Fibroblast of skin of right biceps (primary cell): ENCODE measurements around the gene CSTPP1.
"Not testable (repeated sequence)": the region's sequence is repeated elsewhere in the genome, so short reads cannot be mapped to it uniquely, and the experiment has no call there.

ENCODE experiments used
- DNase-seq: peaks from one replicate; pipeline ENCODE4 v3.0.0-alpha.2; 2013

Gene CSTPP1

DNA sequence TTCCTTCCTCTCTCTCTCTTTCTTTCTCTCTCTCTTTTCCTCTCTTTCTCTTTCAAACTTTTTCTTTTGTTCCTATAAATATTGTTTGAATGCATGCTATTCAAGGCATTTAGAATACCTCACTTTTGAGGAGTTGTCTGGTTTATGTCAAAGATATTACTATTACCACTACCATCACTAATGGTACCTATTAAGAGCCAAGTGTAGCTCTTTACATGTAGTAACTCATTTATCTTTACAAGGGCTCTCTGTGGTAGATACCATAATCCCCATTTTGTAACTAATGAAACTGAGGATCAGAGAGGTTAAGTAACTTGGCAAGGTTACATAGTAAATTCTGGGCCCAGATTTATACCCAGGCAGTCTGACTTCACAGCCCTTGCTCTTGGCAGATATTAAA, 116.0 kb downstream of the CSTPP1 start:
- DNase-seq = no peak

DNA sequence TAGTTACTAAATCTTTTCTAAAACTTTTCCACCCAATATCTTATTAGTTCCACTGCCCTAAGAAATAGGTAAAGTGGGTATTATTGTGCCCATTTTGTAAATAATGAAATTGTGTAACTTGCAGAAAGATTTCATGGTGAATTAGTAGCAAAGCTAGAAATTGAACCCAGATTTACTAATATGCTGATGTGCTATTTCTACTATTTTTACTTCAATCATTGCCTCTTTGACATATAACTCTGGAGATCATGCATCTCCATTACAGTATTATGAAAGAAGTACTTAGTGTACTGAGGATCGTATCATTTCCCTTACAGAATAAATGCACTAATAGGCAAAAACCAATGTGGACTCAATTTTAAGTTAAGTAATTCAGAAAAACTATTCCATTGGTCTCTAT, 119.0 kb downstream of the CSTPP1 start:
- DNase-seq = no peak

DNA sequence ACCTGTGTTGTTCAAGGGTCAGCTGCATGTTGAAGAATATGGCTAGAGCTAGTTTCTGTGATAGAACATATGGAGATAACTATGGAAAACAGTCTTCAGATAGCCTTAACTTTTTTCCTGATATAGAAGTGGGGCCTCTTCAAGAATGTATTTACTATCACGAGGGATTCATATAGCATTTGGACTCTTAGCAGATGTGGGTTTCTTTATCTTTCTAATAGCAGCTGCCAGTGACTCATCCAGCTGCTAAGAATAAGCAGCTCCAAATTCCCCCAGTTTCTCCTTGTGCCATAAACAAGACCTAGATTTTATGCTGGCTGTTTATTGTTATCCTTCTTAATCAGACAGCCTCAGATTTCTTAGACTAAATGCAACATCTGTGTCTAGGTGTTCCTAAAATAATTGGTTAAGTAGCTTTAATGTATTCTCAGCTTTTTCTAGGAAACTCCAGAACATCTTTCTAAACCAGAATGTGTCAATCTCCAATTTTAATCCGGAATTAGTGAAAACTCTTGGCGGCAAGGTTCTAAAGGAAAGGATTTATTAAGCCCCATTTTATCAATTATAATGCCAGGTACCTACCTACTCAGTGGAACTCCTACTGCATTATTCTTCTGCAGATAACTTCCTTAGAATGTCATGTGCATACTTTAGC, 119.8 kb downstream of the CSTPP1 start:
- DNase-seq = peak; percentile 48

DNA sequence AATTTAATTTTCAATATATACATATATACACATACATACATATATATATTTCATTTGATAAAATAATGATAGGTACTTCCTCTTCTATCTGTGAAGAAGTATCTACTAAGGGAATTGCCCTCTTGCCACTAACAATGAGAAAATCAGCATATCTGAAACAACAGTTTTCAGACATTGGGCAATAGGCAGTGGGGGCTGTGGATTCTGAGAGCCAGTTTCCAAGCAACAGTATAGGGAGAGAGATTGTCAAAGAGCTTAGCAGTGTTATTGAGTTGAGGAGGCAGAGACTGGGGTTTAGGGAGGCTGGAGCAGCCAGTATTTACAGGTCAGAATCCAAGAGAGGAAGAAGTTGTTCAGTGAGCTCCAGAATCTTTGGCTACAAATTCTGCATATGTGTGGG, 120.8 kb downstream of the CSTPP1 start:
- no peak for DNase-seq

DNA sequence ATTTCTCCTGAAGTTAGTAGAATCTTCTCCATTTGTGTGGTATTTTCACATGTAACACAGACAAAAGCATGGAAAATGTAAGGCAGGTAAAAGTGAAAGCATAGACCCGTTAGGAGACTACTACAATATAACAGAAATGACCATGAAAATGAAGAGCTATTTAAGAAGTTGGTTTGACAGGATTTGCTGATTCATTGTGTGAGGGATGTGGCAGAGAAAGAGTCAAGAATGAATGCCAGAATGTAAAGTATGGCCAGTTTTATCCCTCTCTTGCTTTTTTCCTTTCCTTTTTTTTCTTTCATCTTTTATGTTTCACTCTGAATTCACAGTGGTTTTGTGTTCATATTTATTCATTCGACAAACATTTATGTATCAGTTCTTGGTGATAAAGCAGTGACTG, 124.2 kb downstream of the CSTPP1 start:
- peak; percentile 40 for DNase-seq

DNA sequence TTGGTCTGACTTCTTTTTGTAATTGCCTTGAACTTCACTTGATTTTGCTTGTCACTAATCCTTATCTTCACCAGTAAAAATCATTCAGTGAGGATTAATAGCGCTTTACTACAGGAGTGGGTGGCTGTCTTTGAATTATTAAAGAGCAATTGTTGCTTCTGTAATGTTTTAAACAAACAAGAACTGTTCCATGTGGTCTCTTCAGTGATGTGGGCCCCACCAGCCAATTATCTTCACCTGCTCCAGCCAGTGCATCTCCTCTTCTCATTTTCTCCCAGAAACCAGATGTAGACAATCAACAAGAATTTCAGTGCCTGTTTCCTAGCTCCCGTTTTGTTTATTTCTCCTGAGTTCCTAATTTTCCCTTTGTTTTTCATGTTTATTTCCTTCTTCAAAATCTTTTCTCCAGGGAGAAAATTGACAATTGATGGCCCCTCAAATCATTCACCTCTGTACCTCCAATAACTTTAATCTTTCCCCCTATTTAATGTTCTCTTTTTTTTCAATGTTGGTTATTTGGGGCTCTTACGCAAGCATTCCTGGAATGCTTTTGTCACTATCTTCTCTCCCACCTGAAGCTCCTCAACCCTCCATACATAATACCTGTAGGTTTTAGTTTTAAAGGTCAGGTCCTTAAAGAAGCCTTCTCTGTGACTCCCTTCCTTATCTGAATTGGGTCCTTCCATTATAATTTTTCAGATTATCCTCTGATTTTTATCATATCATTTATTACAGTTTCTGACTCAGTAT, 125.0 kb downstream of the CSTPP1 start:
- DNase-seq = no peak

DNA sequence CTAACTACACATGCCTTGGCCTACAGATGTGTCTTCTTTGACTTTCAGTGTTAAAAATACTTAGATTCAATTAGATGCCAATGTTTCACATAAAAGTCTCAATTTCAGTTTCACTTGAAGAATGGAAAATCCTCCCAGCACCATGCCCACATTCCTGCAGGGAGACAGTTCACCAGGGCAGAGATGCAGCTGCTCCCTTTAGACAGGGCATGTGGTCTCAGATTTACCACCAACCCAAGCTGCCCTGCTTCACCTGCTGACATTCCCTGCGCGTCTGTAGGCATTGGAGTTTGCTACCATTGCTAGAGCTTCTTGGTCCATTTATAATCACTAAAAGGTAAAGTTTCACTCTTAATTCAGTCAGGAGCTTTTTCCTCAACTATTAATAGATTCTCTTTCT, 126.2 kb downstream of the CSTPP1 start:
- DNase-seq = no peak

DNA sequence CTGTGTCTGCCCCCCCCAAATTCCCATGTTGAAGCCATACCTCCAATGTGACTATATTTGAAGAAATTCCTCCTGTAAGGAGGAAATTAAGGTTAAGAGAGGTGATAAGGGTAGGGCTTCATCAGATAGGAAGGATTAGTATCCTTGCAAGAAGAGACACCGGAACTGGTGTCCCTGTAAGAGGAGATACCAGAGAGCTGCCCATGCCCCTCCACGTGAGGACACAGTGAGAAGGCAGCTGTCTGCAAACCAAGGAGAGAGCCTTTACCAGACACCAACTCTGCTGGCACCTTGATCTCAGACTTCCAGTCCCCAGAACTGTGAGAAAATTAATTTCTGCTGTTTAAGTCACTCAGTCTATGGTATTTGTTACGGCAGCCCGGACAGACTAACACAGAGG, 130.8 kb downstream of the CSTPP1 start:
- no peak for DNase-seq

DNA sequence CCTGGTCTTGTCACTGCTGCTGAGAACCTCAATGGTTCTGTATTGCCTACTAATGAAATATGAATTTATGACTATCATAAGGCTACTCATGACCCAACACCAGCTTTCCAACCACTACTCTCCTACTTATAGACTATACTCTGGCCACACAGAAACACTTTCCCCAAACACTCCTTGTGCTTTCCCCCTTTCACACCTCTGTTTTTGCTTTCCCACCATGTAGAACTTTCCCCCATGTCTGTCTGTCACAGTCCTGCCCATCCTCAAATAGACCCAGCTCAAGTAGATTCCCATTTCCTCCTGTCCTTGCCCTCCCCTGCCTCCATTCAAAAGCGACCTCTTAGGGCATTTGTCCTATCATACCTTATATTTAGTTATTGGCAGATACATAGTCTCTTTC, 134.2 kb downstream of the CSTPP1 start:
- no peak for DNase-seq

DNA sequence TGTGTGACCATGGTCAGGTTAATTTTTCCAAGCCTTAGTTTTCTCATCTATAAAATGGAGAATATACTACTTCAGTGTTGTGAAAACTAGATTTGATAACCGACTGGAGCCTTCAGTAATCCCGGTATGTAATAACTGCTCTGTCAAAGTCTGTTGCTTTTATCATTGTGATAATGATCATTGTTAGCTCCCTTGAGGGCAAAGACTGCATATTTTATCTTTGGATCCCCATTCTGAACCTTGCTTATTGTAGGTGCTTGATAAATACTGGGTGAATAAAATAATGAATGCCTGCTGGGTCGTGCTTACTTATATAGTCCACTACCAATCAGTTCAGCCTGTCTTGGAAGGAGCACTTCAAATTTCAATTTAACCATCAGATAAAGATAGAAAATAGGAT, 134.8 kb downstream of the CSTPP1 start:
- DNase-seq = no peak

DNA sequence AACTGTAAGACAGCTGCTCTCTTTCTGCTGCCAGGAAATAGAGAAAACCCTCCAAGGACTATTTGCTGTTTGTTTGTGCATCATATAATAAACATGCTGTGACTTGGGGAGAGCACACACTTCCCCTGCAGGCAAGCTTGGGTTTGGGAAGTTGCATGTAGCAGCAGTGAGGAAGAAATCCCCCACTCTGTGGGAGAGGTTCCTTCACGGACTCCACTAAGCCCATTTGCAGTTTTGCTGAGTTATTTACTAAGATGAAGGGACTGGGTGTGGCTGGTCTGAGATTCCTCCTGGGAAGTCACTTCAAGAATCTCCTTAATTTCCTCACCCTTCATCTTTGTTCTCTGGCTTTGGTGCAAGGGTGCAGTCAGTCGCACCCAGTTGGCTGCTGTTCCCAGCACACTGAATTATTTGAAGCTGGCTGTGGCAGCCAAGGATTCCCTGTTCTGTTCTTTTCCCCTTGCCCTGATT, 135.3 kb downstream of the CSTPP1 start:
- no peak for DNase-seq

DNA sequence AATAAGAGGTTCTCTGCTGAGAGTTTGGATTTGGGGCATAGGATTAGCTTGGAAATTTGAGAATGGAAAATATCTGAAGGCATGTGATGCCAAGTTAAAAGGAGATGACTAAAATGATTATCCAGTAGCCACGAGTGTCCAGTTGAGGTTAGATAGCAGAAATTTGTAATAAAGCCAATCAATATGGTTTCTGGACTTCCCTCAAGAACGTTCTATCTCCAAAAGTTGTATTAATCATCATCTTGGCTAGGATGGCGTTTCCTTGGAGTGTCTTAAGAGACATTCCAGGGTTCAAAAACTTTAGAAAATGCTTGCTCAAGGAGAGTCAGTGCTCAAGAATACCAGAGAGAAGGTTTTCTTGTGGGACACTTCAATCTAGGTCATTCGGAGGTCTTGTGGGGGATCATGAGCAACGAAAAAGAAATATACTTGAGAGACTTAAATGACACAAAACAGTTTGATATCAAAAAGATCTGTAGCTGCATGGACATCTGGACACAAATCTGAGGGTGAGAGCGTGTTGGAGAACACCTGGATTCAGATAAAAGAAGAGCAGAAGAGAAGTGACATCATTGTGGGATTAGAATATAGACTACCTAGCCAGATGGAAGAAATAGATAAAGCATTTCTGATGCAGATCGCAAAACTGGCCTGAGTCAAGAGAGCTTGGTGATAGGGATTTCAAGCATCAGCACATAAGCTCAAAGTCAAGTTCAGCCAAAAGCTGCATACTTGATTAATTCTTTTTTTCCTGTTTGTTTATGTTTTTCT, 142.4 kb downstream of the CSTPP1 start:
- peak; percentile 36 for DNase-seq

DNA sequence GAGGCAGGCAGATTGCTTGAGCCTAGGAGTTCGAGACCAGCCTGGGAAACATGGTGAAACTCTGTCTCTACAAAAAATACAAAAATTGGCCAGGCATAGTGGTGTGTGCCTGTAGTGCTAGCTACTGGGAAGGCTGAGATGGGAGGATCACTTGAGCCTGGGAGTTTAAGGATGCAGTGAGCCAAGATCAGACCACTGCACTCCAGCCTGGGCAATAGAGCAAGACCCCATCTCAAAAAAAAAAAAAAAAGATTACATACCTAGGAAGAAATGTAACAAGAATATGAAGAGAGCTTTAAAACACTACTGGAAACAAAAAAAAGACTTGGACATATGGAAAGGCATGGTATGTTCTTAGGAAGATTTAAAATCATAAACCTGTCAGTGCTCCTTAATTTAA, 144.2 kb downstream of the CSTPP1 start:
- DNase-seq = not testable (repeated sequence)

DNA sequence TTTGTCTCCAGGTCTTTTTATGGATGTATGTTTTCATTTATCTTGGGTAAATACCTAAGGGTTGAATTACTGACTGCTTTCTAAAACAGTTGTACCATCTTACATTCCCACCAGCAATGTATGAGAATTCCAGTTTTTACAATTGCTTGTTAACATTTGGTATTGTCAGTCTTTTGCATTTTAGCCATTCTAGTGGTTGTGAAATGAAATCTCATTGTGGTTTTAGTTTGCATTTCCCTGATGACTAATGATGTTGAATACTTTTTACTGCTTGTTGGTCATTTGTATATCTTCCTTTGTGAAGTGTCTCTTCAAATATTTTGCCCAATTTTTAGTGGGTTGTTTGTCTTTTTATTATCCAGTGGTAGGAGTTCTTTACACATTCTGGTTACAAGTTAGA, 147.4 kb downstream of the CSTPP1 start:
- peak; percentile 74 for DNase-seq

DNA sequence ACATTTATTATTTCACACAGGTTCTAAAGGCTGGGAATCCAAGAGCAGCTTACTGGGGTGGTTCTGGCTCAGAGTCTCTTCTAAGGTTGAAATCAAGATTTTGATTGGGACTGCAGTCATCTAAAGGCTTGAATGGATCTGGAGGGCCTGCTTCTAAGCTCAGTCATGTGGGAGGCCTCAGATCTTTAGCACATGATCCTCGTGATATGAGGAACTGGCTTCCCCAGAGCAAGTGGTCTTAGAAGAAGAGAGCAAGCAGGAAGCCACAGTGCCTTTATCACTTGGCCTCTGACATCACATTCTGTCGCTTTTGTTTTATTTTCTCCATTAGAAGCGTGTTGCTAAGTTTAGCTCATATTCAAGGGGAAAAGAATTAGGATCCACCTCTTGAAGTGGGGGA, 151.2 kb downstream of the CSTPP1 start:
- no peak for DNase-seq

DNA sequence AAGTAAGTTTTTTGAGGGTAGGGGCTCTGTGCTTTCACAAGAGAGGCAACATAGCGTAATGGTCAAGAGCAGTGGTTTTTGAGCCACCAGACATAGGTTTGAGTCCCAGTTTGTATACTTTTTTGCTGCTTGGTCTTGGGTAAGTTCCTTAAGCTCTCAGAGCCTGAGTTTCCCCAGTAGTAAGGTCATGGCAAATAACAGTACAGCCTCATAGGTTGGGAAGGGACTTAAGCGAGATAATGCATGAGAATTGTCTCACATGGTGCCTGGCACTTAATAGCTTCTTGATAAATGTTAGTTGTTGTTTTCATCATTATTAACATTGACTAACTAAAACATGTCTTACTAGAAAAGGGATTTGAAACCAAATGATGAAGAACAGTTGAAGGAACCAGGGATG, 157.0 kb downstream of the CSTPP1 start:
- no peak for DNase-seq

DNA sequence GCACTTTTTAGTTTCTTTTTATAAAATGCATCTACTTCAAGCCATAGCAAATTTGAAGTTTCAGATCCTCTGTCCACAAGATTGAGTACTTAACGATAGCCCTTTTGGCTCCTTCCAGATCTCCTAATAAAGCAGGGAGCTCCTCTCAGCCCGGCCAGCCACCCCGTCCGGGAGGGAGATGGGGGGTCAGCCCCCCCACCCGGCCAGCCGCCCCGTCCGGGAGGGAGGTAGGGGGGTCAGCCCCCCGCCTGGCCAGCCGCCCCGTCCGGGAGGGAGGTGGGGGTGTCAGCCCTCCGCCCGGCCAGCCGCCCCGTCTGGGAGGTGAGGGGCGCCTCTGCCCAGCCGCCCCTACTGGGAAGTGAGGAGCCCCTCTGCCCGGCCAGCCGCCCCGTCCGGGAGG, 160.3 kb downstream of the CSTPP1 start:
- DNase-seq = not testable (repeated sequence)

DNA sequence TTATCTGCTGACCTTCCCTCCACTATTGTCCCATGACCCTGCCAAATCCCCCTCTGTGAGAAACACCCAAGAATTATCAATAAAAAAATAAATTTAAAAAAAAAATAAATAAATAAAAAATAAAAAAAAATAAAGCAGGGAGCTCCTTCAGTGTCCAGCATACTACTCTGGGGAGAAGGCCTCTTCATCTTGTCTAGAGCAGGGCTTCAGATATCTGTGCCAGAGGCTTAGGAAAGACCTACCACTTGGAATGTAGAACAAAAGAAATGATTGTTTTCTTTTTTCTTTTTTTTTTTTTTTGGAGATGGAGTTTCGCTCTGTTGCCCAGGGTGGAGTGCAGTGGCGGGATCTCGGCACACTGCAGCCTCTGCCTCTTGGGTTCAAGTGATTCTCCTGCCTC, 161.7 kb downstream of the CSTPP1 start:
- not testable (repeated sequence) for DNase-seq

DNA sequence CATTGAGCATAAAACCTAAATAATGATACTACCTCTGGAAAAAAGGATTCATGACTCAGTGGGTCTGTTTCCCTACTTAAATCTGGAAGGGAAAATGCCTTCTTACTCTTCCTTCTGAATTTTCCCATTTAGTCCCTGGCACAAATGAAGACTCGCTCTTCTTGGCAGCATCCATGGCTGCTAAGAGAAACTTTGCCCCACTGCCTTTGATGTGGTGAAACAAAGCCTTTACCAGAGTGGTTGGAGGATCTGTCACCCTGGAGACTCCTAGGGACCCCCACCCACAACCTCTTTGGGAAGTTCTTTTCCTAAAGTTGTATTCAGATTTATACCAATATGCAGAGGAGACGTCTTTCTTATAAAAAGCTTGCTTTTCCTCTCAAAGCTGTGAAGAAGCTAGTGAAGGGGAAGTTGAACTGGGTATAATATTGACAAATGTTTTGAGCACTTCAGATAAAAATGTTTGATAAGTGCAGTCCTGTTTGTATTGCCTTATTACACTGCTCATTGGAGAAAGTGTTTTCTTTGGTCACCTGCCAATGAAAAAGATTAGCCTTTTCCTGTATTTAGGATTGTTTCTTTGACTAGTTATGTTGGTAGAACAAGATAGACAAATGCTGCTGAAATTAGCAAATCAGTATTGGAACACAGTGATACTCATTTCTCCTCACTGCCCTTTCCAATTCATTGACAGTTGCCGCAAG, 162.8 kb downstream of the CSTPP1 start:
- DNase-seq = peak; percentile 38

DNA sequence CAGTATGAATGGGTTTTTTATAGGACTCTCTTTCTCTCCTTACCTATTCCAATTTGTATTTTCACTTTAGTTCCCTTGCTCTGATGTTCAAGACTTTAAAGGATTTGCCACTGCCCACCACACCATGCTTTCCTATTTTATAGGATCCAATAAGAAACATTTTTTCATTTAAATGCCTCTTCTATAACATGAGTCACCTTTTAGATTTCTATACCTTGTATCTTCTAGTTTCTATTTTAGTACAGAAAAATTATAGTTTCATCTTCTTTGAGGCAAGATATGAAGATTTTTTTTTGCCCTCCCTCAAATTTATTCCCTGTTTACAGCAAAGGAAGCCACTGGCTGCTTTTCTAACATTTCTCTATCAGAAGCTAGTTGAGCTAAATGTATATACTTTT, 163.4 kb downstream of the CSTPP1 start:
- DNase-seq = no peak

DNA sequence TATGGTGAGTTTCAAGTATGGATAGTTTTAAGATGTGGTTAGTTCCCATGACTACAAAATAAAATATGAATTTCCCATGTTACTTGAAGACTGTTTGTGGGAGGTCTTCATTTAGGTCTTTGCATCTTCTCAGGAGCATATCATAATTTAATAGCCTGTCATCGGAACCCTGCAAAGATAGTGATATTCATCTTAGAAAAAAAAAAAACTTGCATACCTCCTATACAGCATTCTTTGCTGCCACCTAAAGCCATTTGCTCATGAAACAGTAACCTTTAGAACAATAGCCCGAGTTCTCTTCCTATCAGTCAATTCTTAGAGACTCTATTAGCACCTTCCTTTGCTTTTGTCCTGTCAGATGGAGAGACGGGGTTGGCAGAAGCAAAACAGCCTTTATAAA, 164.8 kb downstream of the CSTPP1 start:
- DNase-seq = peak; percentile 55

DNA sequence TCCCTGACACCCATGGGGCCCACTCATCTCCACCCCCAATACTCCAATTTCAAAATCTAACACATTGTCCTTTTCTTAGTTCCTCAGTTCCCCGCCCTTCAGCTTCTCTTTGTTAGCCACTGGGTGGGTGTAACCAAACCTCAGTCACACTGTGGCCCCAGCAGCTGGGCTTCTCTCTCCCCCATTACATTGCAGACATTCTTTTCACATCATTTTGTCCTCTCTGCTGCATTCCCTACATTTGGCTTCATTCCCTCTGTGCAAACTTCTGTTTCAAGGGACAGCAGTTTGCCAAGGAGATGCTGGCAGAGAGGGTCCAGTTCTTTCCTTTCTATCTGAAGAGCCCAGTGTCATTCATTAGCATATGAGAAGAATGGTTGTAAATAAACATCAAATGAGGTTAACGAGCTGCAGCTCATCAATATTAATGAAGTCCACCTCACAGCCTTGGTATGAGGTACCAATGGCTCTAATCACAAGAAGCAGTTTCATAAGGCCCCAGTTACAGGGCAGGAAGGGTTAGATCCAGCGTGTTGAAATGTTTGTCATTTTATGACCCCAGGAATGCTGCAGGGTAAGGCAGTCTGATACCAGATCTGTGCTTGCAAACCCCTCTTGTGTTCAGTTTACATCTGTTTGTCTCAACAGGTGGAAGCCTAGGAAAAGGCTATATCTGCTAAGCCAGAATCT, 167.8 kb downstream of the CSTPP1 start:
- DNase-seq = peak; percentile 74

DNA sequence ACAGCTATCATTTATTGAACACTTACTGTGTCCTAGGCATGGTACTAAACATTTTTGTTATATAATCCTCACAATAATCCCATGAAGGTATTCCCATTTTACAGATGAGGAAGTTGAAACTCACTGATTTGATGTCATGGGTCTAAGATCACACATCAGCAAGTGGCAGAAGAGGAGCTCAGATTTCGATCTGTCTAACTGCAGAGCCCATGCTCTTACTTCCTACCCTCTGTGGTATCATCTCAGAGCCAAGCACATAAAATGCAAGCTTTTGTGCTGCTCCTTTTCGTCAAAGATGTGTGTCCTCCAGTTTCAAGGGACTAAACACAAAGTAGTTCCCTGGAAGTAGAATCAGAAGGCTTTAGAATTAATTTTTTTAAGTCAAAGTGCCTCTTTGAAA, 169.0 kb downstream of the CSTPP1 start:
- DNase-seq = no peak
